BE2C (cell line): Measurements from ENCODE around the gene METAP2.

ENCODE experiments used
- DNase-seq: peaks from one replicate; pipeline ENCODE4 v3.0.0-alpha.2; 2020
- H3K27me3 ChIP-seq: fragments of 250-450 bp; sonication (Bioruptor Pico); 2 replicates; pipeline ENCODE4 v1.5.1; 2020; ENCODE audit warnings: mild to moderate bottlenecking
- H3K36me3 ChIP-seq: fragments of 250-450 bp; sonication (Bioruptor Pico); 2 replicates; pipeline ENCODE4 v1.5.1; 2020; ENCODE audit warnings: mild to moderate bottlenecking
- H3K4me1 ChIP-seq: fragments of 250-450 bp; sonication (Bioruptor Pico); 2 replicates; pipeline ENCODE4 v1.5.1; 2020
- H3K4me3 ChIP-seq: 2 replicates; pipeline ENCODE4 v1.5.1; 2011; ENCODE audit warnings: low read depth, low read length
- H3K9me3 ChIP-seq: fragments of 250-450 bp; sonication (Bioruptor Pico); 2 replicates; pipeline ENCODE4 v1.5.1; 2020
- CTCF ChIP-seq: IDR thresholded peaks from 2 replicates; pipeline ENCODE4 v1.5.1; 2012; ENCODE audit warnings: mild to moderate bottlenecking, low read depth, low read length

The METAP2 gene

GRCh38 chr12:95532851-95533250, 58.9 kb downstream of the METAP2 start:
- no peak for DNase-seq
- Histone ChIP-seq H3K36me3 (no peaks in the 10 kb centered on the region), H3K4me1 (no peaks in the 10 kb centered on the region)

GRCh38 chr12:95533985-95534384, 60.0 kb downstream of the METAP2 start:
- H3K27me3 ChIP-seq: no peaks in the 10 kb centered on the region
- no peaks in the 10 kb centered on the region for H3K36me3 ChIP-seq

More at GRCh38 chr12:95532851-95533250, 58.9 kb downstream of the METAP2 start:
- H3K9me3 ChIP-seq: no peaks in the 10 kb centered on the region
- no peak overlapping the region for H3K4me3 ChIP-seq
- no peaks in the 10 kb centered on the region for H3K27me3 ChIP-seq
- no peak for TF ChIP-seq CTCF

GRCh38 chr12:95538006-95538405, 64.1 kb downstream of the METAP2 start:
- no peaks in the 10 kb centered on the region for H3K36me3 ChIP-seq

More at GRCh38 chr12:95533985-95534384, 60.0 kb downstream of the METAP2 start:
- DNase-seq: no peak
- Histone ChIP-seq H3K4me1 (no peaks in the 10 kb centered on the region), H3K9me3 (no peaks in the 10 kb centered on the region), H3K4me3 (no peak overlapping the region)
- no peak for TF ChIP-seq CTCF

GRCh38 chr12:95538656-95539055, 64.7 kb downstream of the METAP2 start:
- H3K36me3 ChIP-seq: no peaks in the 10 kb centered on the region
- H3K4me3 ChIP-seq: no peak overlapping the region
- no peak for DNase-seq
- H3K27me3 ChIP-seq: no peaks in the 10 kb centered on the region
- no peaks in the 10 kb centered on the region for H3K9me3 ChIP-seq
- TF ChIP-seq CTCF: no peak
- no peaks in the 10 kb centered on the region for H3K4me1 ChIP-seq

More at GRCh38 chr12:95538006-95538405, 64.1 kb downstream of the METAP2 start:
- TF ChIP-seq CTCF: no peak
- Histone ChIP-seq H3K4me1 (no peaks in the 10 kb centered on the region), H3K4me3 (no peak overlapping the region), H3K9me3 (no peaks in the 10 kb centered on the region), H3K27me3 (no peaks in the 10 kb centered on the region)
- no peak for DNase-seq

- Histone ChIP-seq H3K4me1 (no peaks in the 10 kb centered on the region), H3K27me3 (peaks cover 14% of the 10 kb centered on the region), H3K9me3 (no peaks in the 10 kb centered on the region), H3K36me3 (no peaks in the 10 kb centered on the region), H3K4me3 (no peak overlapping the region)
- TF ChIP-seq CTCF: no peak
- DNase-seq: no peak
Observed at GRCh38 chr12:95541436-95541835, 67.5 kb downstream of the METAP2 start.

GRCh38 chr12:95543305-95543704, 69.4 kb downstream of the METAP2 start:
- no peak for TF ChIP-seq CTCF
- Histone ChIP-seq H3K4me3 (no peak overlapping the region), H3K27me3 (peaks cover 33% of the 10 kb centered on the region), H3K9me3 (peaks cover 2% of the 10 kb centered on the region; the same call in 1 of the 2 replicates), H3K36me3 (no peaks in the 10 kb centered on the region), H3K4me1 (no peaks in the 10 kb centered on the region)
- DNase-seq: no peak
